MCF 10A (cell line): ENCODE measurements around the gene OR56A4. TPM values are rescaled to one million over a fixed set of nuclear protein-coding genes. Genes with fewer than 3 reads are reported as not detected.
A peak's percentile ranks its signal among the peaks of the same experiment; 100 is the strongest.

Source experiments
- BruUV-seq: library from RNA; stranded (reverse); fragments of 400-500 nt; replicated peaks from 2 replicates; lab custom pipeline; 2021; lab: Mats Ljungman, UMichigan
- CTCF ChIA-PET: fragments of 300-600 bp; sonication (Branson Sonifier 250); formaldehyde crosslinking; extraction: SDS; loops from one replicate; lab custom pipeline; 2021; ENCODE audit warnings: antibody characterized with exemption, inconsistent platforms; lab: Yijun Ruan, JAX
- POLR2A ChIA-PET: fragments of 300-600, 350-650 bp; sonication (Branson Sonifier 250); formaldehyde crosslinking; extraction: SDS; loops from one replicate; lab custom pipeline; 2020; ENCODE audit warnings: antibody characterized with exemption, inconsistent platforms; lab: Yijun Ruan, JAX
- DNase-seq: peaks from one replicate; pipeline ENCODE4 v3.0.0-alpha.2; 2018; ENCODE audit not compliant: unreplicated experiment
- H3K27ac Mint-ChIP-seq: one replicate; pipeline ENCODE4 v1.8.0; 2022; ENCODE audit warnings: mild to moderate bottlenecking, low read depth, mixed read lengths; ENCODE audit not compliant: unreplicated experiment
- H3K27me3 Mint-ChIP-seq: one replicate; pipeline ENCODE4 v1.8.0; 2022; ENCODE audit warnings: mixed read lengths; ENCODE audit not compliant: insufficient read depth, unreplicated experiment
- H3K36me3 Mint-ChIP-seq: one replicate; pipeline ENCODE4 v1.8.0; 2022; ENCODE audit warnings: mild to moderate bottlenecking, moderate library complexity, mixed read lengths; ENCODE audit not compliant: insufficient read depth, unreplicated experiment
- H3K4me1 Mint-ChIP-seq: one replicate; pipeline ENCODE4 v1.8.0; 2022; ENCODE audit warnings: mixed read lengths; ENCODE audit not compliant: insufficient read depth, unreplicated experiment
- H3K4me3 Mint-ChIP-seq: one replicate; pipeline ENCODE4 v1.8.0; 2022; ENCODE audit warnings: mild to moderate bottlenecking, moderate library complexity, mixed read lengths; ENCODE audit not compliant: unreplicated experiment
- H3K9me3 Mint-ChIP-seq: one replicate; pipeline ENCODE4 v1.8.0; 2022; ENCODE audit warnings: mixed read lengths; ENCODE audit not compliant: unreplicated experiment
- CTCF ChIP-seq: fragments of 200-600 bp; IDR thresholded peaks from one replicate; pipeline ENCODE4 v1.8.0; 2022; ENCODE audit warnings: antibody characterized with exemption, mild to moderate bottlenecking; ENCODE audit not compliant: unreplicated experiment
- intact Hi-C: fragments of 100-400 bp; cut with micrococcal nuclease; formaldehyde crosslinking; loops from 2 replicates; pipeline ENCODE4 v1.14.1; 2022
- total RNA-seq: library from RNA; stranded (reverse); gene quantifications from 2 replicates; pipeline ENCODE4 v1.2.3, GENCODE V29; 2022

The OR56A4 gene
- total RNA-seq, 1 experiment from 2014 or later, result not detected

GRCh38 chr11:6030708-6031405, 24.1 kb upstream of the OR56A4 start, which contains the start of gene OR56A1:
TSS of gene OR56A1 (minus strand) at chr11:6030758. CDS start at chr11:6027692, 3,066 bp downstream.
- BruUV-seq, result no TSS peak
- H3K9me3 Mint-ChIP-seq, result no peaks in the 10 kb centered on the region
- H3K4me1 Mint-ChIP-seq, result no peaks in the 10 kb centered on the region
- TF ChIP-seq CTCF, result no peak
- H3K4me3 Mint-ChIP-seq, result no peak within 1 kb of the TSS
- CTCF ChIA-PET, result interaction anchor here (0.7 to 2.9 kb wide), 4 partner anchors 9 to 332 kb away, joined by 3 to 19 read pairs (median 5); no protein-coding TSS in a partner anchor
- POLR2A ChIA-PET, result no interaction called here
- H3K27ac Mint-ChIP-seq, result no peak within 1 kb of the TSS
- DNase-seq, result no peak
- H3K27me3 Mint-ChIP-seq, result peaks cover 21% of the 10 kb centered on the region
- intact Hi-C loops, result no loop called here
- no peaks in the 10 kb centered on the region for H3K36me3 Mint-ChIP-seq

- no peak for DNase-seq
- no peak for TF ChIP-seq CTCF
- BruUV-seq, result no TSS peak
- no peaks in the 10 kb centered on the region for H3K9me3 Mint-ChIP-seq
- POLR2A ChIA-PET, result no interaction called here
- CTCF ChIA-PET, result interaction anchor here (3.4 to 9.8 kb wide), 2 partner anchors 326 to 335 kb away, joined by 21 to 135 read pairs; no protein-coding TSS in a partner anchor
- H3K27me3 Mint-ChIP-seq, result peaks cover 17% of the 10 kb centered on the region
- H3K27ac Mint-ChIP-seq, result no peak overlapping the region
- H3K4me3 Mint-ChIP-seq, result no peak overlapping the region
- H3K36me3 Mint-ChIP-seq, result no peaks in the 10 kb centered on the region
- intact Hi-C loops, result no loop called here
- no peaks in the 10 kb centered on the region for H3K4me1 Mint-ChIP-seq
These were observed 20.8 kb upstream of the OR56A4 start for GRCh38 chr11:6027501-6027900.

GRCh38 chr11:6025056-6025455, 18.3 kb upstream of the OR56A4 start:
- no TSS peak for BruUV-seq
- ChIA-PET CTCF (interaction anchor here (0.6 to 9.8 kb wide), 8 partner anchors 11 to 338 kb away, joined by 3 to 135 read pairs (median 6); no protein-coding TSS in a partner anchor), POLR2A (no interaction called here)
- intact Hi-C loops, result no loop called here
- H3K4me1 Mint-ChIP-seq, result no peaks in the 10 kb centered on the region
- H3K4me3 Mint-ChIP-seq, result no peak overlapping the region
- no peak for DNase-seq
- peaks cover 17% of the 10 kb centered on the region for H3K27me3 Mint-ChIP-seq
- no peaks in the 10 kb centered on the region for H3K9me3 Mint-ChIP-seq
- no peak overlapping the region for H3K27ac Mint-ChIP-seq
- H3K36me3 Mint-ChIP-seq, result no peaks in the 10 kb centered on the region
- no peak for TF ChIP-seq CTCF

GRCh38 chr11:6022956-6023355, 16.2 kb upstream of the OR56A4 start:
- intact Hi-C loops, result loop anchor here (1.0 kb wide), 4 partner anchors 275 to 340 kb away; no protein-coding TSS in a partner anchor
- no peaks in the 10 kb centered on the region for H3K36me3 Mint-ChIP-seq
- no peaks in the 10 kb centered on the region for H3K9me3 Mint-ChIP-seq
- ChIA-PET POLR2A (interaction anchor here (1.0 kb wide), 1 partner anchor 339 kb away, joined by 4 read pairs; no protein-coding TSS in a partner anchor), CTCF (interaction anchor here (0.5 to 9.8 kb wide), 32 partner anchors 9 to 478 kb away, joined by 3 to 135 read pairs (median 5); partner anchors contain the start of genes CAVIN3 and OR56A4)
- no peak overlapping the region for H3K4me3 Mint-ChIP-seq
- BruUV-seq, result no TSS peak
- H3K27me3 Mint-ChIP-seq, result peaks cover 33% of the 10 kb centered on the region
- peak; percentile 56 for TF ChIP-seq CTCF
- H3K4me1 Mint-ChIP-seq, result no peaks in the 10 kb centered on the region
- peak; percentile 61 for DNase-seq
- H3K27ac Mint-ChIP-seq, result no peak overlapping the region
